Activated naive CD4-positive, alpha-beta T cell treated with anti-CD3 and anti-CD28 coated beads for 36 hours (primary cell): ENCODE data around the gene ZXDC. TPM values are rescaled to one million over a fixed set of nuclear protein-coding genes. Genes with fewer than 3 reads are reported as not detected.

Experiments used
- CTCF ChIA-PET: fragments of 350-600 bp; sonication (Branson Sonifier 250); formaldehyde crosslinking; loops from one replicate; lab custom pipeline; 2021; ENCODE audit warnings: antibody characterized with exemption; lab: Charles Lee
- DNase-seq: peaks from one replicate; pipeline ENCODE4 v3.0.0-alpha.2; 2020
- H3K27ac Mint-ChIP-seq: one replicate; pipeline ENCODE4 v1.8.0; 2021; ENCODE audit warnings: mild to moderate bottlenecking, mixed read lengths
- H3K27me3 Mint-ChIP-seq: one replicate; pipeline ENCODE4 v1.8.0; 2021; ENCODE audit warnings: low read depth, mixed read lengths
- H3K36me3 Mint-ChIP-seq: one replicate; pipeline ENCODE4 v1.8.0; 2021; ENCODE audit warnings: low read depth, mixed read lengths
- H3K4me1 Mint-ChIP-seq: one replicate; pipeline ENCODE4 v1.8.0; 2021; ENCODE audit warnings: low read depth, mixed read lengths
- H3K4me3 Mint-ChIP-seq: one replicate; pipeline ENCODE4 v1.8.0; 2021; ENCODE audit warnings: mild to moderate bottlenecking, moderate library complexity, mixed read lengths
- H3K9me3 Mint-ChIP-seq: one replicate; pipeline ENCODE4 v1.8.0; 2021; ENCODE audit warnings: mixed read lengths
- intact Hi-C: fragments of 100-400 bp; cut with micrococcal nuclease; formaldehyde crosslinking; loops from one replicate; pipeline ENCODE4 v1.15.1; 2023
- total RNA-seq, 2 experiments: library from RNA; stranded (reverse); gene quantifications; one replicate each; pipeline ENCODE4 v1.2.3, GENCODE V29; 2021

Gene ZXDC, protein sequence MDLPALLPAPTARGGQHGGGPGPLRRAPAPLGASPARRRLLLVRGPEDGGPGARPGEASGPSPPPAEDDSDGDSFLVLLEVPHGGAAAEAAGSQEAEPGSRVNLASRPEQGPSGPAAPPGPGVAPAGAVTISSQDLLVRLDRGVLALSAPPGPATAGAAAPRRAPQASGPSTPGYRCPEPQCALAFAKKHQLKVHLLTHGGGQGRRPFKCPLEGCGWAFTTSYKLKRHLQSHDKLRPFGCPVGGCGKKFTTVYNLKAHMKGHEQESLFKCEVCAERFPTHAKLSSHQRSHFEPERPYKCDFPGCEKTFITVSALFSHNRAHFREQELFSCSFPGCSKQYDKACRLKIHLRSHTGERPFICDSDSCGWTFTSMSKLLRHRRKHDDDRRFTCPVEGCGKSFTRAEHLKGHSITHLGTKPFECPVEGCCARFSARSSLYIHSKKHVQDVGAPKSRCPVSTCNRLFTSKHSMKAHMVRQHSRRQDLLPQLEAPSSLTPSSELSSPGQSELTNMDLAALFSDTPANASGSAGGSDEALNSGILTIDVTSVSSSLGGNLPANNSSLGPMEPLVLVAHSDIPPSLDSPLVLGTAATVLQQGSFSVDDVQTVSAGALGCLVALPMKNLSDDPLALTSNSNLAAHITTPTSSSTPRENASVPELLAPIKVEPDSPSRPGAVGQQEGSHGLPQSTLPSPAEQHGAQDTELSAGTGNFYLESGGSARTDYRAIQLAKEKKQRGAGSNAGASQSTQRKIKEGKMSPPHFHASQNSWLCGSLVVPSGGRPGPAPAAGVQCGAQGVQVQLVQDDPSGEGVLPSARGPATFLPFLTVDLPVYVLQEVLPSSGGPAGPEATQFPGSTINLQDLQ
- 10 to 100 TPM; 23.9 TPM for total RNA-seq

DNA sequence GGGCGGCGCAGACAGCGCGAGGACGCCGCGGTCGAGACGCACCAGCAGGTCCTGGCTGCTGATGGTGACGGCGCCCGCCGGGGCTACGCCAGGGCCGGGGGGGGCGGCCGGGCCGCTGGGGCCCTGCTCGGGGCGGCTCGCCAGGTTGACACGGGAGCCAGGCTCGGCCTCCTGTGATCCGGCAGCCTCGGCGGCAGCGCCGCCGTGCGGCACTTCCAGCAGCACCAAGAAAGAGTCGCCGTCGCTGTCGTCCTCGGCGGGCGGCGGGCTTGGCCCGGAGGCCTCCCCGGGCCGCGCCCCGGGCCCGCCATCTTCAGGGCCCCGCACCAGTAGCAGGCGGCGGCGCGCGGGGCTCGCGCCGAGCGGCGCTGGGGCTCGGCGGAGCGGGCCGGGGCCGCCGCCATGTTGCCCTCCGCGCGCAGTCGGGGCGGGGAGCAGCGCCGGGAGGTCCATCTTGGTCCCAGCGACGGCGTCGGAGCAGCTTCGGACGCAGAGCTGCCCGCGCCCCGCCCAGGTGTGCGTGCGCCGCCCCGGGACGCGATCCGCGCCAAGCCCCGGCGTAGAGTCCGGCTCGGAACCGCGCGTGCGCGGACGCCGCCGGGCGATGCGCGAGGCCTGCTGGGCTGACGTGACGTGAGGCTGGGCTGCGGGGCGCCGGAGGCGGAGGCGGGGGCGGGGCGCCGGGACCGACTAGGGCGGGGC, at the start of gene ZXDC:
Gene ZXDC, minus strand, starts transcription at position 479 of the 702 bp plus-strand sequence. Its CDS starts 26 bp downstream, at position 453.
- Mint-ChIP-seq H3K27ac (peak within 1 kb of the TSS; percentile 76), H3K27me3 (no peaks in the 10 kb centered on the region), H3K4me1 (peaks cover 35% of the 10 kb centered on the region), H3K4me3 (peak within 1 kb of the TSS; percentile 90), H3K9me3 (no peaks in the 10 kb centered on the region), H3K36me3 (peaks cover 19% of the 10 kb centered on the region)
- intact Hi-C loops, result loop anchor here (1.0 to 10.0 kb wide), 8 partner anchors 119 to 1331 kb away; partner anchors contain the start of genes CHCHD6, KLF15, MCM2 and SLC41A3
- CTCF ChIA-PET, result interaction anchor here (0.8 kb wide), 1 partner anchor 10 kb away, joined by 3 read pairs; no protein-coding TSS in a partner anchor
- peak; percentile 91 for DNase-seq

DNA sequence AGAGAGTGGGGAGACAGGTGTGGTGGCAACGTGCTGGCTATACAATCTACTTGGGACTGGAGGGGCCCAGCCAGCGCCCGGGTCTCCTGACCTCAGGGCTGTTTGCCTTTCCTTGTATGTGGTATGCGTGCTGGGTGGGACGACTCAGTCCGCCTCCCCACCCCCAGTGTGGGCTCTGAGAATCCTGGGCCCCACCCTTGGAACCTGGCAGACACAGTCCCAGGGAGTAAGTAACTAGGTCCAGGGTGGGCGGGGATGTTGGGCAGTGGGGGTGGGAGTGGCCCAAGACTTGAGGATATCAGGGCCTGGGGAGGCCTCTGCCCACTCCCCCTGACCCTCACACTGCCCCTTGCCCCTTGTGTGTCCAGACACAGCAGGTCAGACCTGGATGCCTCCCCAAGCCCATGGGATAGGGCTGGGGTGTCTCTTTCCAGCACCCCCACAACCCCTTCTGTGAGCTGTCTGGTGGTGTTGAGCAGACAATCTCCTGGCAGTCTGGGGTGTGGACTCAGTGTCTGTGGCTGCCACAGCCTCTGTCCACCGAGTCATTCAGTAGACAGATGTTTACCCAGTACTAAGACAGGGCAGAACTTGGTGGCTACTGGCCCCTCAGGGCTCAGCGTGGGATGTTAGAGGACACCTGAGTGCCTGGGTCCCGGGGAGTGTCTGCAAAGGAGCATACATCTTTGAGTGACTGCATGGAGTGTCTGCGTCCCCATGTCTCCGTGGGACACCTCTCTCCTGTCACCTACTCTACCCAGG, 49.6 kb upstream of the ZXDC start:
- intact Hi-C loops, result loop anchor here (2.0 kb wide), 1 partner anchor 130 kb away; the partner anchor contains the start of gene TXNRD3
- no peak for DNase-seq
- no peak overlapping the region for H3K27ac Mint-ChIP-seq
- H3K9me3 Mint-ChIP-seq, result no peaks in the 10 kb centered on the region
- no peaks in the 10 kb centered on the region for H3K36me3 Mint-ChIP-seq
- peaks cover 28% of the 10 kb centered on the region for H3K27me3 Mint-ChIP-seq
- CTCF ChIA-PET, result no interaction called here
- no peaks in the 10 kb centered on the region for H3K4me1 Mint-ChIP-seq
- no peak overlapping the region for H3K4me3 Mint-ChIP-seq

DNA sequence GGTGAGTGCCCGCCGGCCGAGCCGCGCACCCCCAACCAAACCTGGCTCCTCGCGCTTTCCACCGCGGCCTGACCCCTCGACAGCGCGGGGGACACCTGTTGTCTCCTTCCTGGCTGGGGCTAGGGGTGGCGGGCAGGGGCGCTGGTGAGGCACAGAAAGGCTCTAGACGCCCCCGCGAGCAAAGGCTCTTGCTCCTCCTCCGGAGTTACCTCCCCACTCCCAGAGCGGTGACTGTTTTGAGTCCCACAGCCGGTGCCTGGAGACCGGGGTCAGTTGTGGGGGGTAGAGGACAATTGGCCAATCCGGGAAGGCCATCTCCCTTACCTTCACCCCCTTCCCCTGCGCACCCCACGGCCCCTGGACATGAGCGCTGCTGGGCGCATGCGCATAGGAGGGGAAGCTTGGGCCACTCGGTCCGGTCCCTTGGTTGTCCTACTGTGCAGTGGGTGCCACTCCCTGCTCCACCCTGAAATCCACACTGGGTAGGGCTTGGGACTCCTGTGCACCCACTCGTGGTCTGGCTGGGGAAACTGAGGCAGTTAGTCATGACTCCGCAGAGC, 48.8 kb upstream of the ZXDC start:
- CTCF ChIA-PET, result no interaction called here
- intact Hi-C loops, result loop anchor here (2.0 kb wide), 1 partner anchor 130 kb away; the partner anchor contains the start of gene TXNRD3
- no peak for DNase-seq
- Mint-ChIP-seq H3K4me1 (no peaks in the 10 kb centered on the region), H3K27me3 (peaks cover 28% of the 10 kb centered on the region), H3K9me3 (no peaks in the 10 kb centered on the region), H3K27ac (no peak overlapping the region), H3K36me3 (no peaks in the 10 kb centered on the region), H3K4me3 (peak overlapping the region; percentile 9)

DNA sequence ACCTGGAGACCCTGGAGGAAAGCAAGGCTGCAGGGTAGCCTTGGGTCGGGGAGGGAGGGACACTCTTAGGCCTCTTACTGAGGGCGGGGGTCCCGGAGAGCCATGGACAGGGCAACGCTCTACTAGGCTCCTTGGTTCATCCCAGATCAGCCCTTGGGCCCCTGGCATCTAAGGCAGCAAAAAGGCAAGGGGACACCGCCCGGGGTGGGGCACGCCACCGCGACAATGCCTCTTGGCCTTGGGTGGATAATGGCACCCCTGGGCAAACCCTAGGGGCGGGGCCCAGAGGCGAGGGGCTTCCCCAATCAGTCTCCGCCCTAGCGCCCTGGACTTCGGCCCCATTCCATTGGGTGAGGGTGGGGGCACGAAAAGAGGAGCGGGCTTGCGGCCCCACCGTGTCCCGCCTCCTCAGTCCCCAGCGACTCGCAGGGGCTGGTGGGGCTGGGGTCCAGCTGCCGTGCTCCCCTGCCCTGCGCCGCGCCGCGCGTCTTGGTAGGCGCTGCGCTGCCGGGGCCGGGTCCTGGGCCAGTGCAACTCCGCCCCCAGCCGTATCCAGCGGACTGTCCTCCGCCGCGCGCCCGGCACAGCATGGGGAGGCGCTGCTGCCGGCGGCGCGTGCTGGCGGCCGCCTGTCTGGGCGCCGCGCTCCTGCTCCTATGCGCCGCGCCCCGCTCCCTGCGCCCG, 48.2 kb upstream of the ZXDC start, which contains the start of gene CHST13:
Gene CHST13, plus strand, starts transcription at position 411 of the 684 bp plus-strand sequence. Its CDS starts 178 bp downstream, at position 589.
- CTCF ChIA-PET, result interaction anchor here (0.7 to 2.0 kb wide), 2 partner anchors 150 to 1025 kb away, joined by 4 to 8 read pairs; no protein-coding TSS in a partner anchor
- intact Hi-C loops, result loop anchor here (2.0 kb wide), 3 partner anchors 89 to 459 kb away; partner anchors contain the start of genes PLXNA1 and TXNRD3
- H3K9me3 Mint-ChIP-seq, result no peaks in the 10 kb centered on the region
- no peaks in the 10 kb centered on the region for H3K36me3 Mint-ChIP-seq
- peak within 1 kb of the TSS; percentile 9 for H3K4me3 Mint-ChIP-seq
- DNase-seq, result no peak
- no peaks in the 10 kb centered on the region for H3K4me1 Mint-ChIP-seq
- peaks cover 28% of the 10 kb centered on the region for H3K27me3 Mint-ChIP-seq
- no peak within 1 kb of the TSS for H3K27ac Mint-ChIP-seq

DNA sequence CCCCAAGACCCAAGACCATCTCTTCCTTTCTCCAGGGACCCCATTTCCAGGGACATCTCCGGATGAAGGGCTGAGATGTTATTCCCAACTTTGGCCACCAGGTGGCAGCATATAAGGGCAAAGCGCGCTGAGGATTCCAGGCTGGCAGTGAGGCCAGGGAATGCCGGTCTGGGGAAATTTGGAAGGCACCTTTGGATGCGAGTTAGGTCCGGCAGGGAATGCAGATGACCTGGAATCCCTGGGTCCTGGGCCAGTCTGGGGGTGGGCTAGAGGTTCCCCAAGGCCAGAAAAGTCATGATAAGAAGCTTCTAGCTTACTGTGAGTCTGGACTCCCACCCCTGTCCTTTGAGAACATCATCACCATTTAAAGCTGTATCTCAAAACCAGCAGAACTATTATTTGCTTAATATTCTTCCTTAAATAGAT, 46.7 kb upstream of the ZXDC start:
- Mint-ChIP-seq H3K4me3 (no peak overlapping the region), H3K4me1 (no peaks in the 10 kb centered on the region), H3K36me3 (no peaks in the 10 kb centered on the region), H3K9me3 (no peaks in the 10 kb centered on the region), H3K27me3 (peaks cover 28% of the 10 kb centered on the region), H3K27ac (no peak overlapping the region)
- intact Hi-C loops, result loop anchor here (1.0 to 2.0 kb wide), 4 partner anchors 90 to 1025 kb away; partner anchors contain the start of gene PLXNA1
- DNase-seq, result peak; percentile 42
- CTCF ChIA-PET, result interaction anchor here (0.5 to 2.6 kb wide), 15 partner anchors 9 to 1026 kb away, joined by 3 to 11 read pairs (median 4); no protein-coding TSS in a partner anchor

DNA sequence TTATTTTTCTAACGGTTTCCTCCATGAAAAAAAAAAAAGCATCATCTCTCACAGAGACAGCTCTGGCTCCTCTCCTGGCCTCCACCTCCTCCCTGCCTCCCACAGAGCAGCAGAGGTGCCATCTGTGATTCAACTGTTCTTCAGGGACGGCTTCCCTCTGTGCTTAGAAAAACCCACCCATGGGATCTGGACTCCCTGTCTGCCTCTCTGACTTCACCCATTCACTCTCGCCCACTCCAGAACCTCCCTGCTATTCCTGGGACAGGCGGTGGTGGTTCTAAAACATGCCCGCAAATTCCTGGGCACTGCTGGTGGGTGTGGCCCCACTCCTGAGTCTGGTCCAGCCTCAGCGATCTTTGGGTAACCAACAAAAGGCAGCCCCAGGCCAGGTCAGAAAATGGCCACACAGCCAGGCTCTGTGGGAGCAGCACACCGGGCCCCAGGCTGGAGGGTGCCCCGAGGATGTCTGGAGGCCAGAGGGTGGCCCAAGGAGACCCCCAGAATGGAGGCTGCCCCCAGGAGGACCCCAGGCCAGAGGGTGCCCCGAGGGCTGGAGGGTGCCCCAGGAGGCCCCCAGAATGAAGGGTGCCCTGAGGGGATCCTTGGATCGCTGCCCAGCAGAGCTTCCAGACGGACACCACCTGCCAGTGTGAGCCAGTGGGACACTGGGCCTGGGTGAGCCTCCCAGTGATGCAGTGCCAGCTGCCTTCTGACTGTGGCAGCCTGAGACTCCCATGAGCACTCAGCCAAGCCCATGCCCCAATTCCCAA, 45.6 kb upstream of the ZXDC start:
- H3K27me3 Mint-ChIP-seq, result peaks cover 28% of the 10 kb centered on the region
- H3K9me3 Mint-ChIP-seq, result no peaks in the 10 kb centered on the region
- no peaks in the 10 kb centered on the region for H3K4me1 Mint-ChIP-seq

DNA sequence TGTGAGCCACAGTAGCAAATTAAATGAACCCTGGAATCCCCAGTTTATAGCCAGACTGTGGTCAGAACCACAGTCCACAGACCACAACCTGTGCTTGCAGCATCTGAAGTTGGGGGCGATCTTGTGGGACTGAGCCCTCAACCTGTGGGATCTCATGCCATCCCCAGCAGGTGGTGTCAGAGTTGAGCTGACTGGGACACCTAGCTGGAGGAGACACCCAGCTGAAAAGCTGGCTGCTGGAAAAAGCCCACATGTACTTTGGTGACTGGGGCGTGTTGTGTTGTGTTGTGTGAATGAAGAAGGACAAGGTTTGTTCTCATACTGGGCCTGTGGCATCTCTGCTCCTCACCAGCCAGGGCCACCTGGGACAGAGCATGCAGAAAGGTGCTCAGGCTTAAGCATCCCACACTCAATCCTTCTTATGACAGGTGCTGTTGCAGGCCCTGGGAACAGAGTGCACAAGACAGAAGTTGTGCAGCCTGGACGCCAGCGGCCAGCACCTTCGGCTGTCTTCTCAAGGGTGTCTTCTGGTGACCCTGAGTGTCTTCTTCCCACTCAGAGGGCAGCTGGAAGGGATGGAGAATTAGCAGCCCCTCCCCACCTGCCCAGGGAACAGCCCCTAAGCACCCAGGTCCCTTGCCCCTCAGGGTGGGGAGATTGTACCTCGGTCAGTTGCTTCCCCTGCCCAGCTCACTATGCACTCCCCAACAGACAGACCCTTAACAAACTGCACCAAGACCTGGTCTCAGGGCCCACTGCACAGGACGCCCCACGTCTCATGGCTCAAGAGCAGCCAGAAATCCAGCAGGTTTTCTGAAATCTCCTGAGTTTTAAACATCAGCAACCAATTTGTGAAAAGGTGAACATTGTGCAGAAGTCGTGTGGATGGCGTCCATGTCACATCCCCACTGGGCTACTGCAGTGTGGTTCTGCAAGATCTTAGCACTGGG, 44.1 kb upstream of the ZXDC start:
- no peak for DNase-seq
- no peak overlapping the region for H3K27ac Mint-ChIP-seq
- H3K4me3 Mint-ChIP-seq, result no peak overlapping the region
- H3K4me1 Mint-ChIP-seq, result no peaks in the 10 kb centered on the region
- CTCF ChIA-PET, result interaction anchor here (0.6 kb wide), 1 partner anchor 142 kb away, joined by 3 read pairs; no protein-coding TSS in a partner anchor
- intact Hi-C loops, result no loop called here
- H3K9me3 Mint-ChIP-seq, result no peaks in the 10 kb centered on the region
- no peaks in the 10 kb centered on the region for H3K36me3 Mint-ChIP-seq
- peaks cover 22% of the 10 kb centered on the region for H3K27me3 Mint-ChIP-seq

More for the DNA sequence above, 45.6 kb upstream of the ZXDC start:
- intact Hi-C loops, result no loop called here
- no peak overlapping the region for H3K4me3 Mint-ChIP-seq
- CTCF ChIA-PET, result interaction anchor here (0.6 to 2.6 kb wide), 6 partner anchors 12 to 1835 kb away, joined by 3 to 11 read pairs (median 6); no protein-coding TSS in a partner anchor
- no peak for DNase-seq
- no peaks in the 10 kb centered on the region for H3K36me3 Mint-ChIP-seq
- H3K27ac Mint-ChIP-seq, result no peak overlapping the region

DNA sequence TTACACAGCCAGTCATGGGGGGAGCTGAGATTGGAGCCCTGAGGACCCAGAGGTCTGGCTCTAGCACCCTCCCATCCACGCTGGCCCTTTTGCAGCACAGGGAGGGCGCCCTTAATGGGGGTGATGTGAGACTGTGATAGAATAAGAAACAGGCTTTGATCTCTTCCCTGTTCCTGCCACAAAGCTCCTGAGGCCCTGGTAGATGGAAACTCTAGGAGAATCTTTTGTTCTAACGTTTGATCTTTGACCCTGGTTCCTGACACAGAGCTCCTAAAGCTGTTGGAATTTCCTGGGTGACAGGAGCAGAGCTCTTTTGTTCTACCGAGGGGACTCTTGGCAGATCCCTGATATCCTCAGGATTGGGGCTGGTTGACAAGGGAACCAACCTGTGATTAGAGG, 43.1 kb upstream of the ZXDC start:
- DNase-seq, result no peak
- H3K4me3 Mint-ChIP-seq, result no peak overlapping the region
- H3K4me1 Mint-ChIP-seq, result no peaks in the 10 kb centered on the region
- CTCF ChIA-PET, result no interaction called here
- H3K27ac Mint-ChIP-seq, result no peak overlapping the region
- intact Hi-C loops, result no loop called here
- H3K27me3 Mint-ChIP-seq, result peaks cover 16% of the 10 kb centered on the region
- H3K36me3 Mint-ChIP-seq, result no peaks in the 10 kb centered on the region
- H3K9me3 Mint-ChIP-seq, result no peaks in the 10 kb centered on the region
